HL-60/S4 treated with retinoic acid at 250 ng/mL for 4 days and 3 days (cell line): Measurements from ENCODE around the gene SRSF3.
"Not testable (repeated sequence)": the region's sequence is repeated elsewhere in the genome, so short reads cannot be mapped to it uniquely, and the experiment has no call there.

Experiments
- in situ Hi-C: fragments of 300-500 bp; cut with MboI; formaldehyde crosslinking; loops from 2 replicates; pipeline ENCODE4 v1.7.0; 2022; ENCODE audit warnings: low sequenced_read_pairs

Gene SRSF3

GRCh38 chr6:36574679-36575078 lies 19.5 kb upstream of the SRSF3 start:
- in situ Hi-C loops: no loop called here

- in situ Hi-C loops: no loop called here
These were observed 17.6 kb upstream of the SRSF3 start for GRCh38 chr6:36576578-36576977.

GRCh38 chr6:36577301-36577700 lies 16.9 kb upstream of the SRSF3 start:
- in situ Hi-C loops: no loop called here

GRCh38 chr6:36578030-36578429 lies 16.1 kb upstream of the SRSF3 start:
- in situ Hi-C loops: no loop called here

GRCh38 chr6:36578431-36578830 lies 15.7 kb upstream of the SRSF3 start:
- in situ Hi-C loops: no loop called here

GRCh38 chr6:36580184-36580526 lies 14.0 kb upstream of the SRSF3 start:
- in situ Hi-C loops: no loop called here

GRCh38 chr6:36581716-36582115 lies 12.4 kb upstream of the SRSF3 start:
- in situ Hi-C loops: no loop called here

- in situ Hi-C loops: no loop called here
These were observed 7.6 kb upstream of the SRSF3 start for GRCh38 chr6:36586606-36587005.

GRCh38 chr6:36589025-36589400 lies 5.1 kb upstream of the SRSF3 start:
- in situ Hi-C loops: not testable (repeated sequence)

- in situ Hi-C loops: no loop called here
These were observed 3.9 kb upstream of the SRSF3 start for GRCh38 chr6:36590237-36590636.

GRCh38 chr6:36592221-36592655 lies 1.9 kb upstream of the SRSF3 start:
- in situ Hi-C loops: no loop called here

- in situ Hi-C loops: no loop called here
These were observed 563 bp upstream of the SRSF3 start for GRCh38 chr6:36593569-36594028.

- in situ Hi-C loops: no loop called here
These were observed 868 bp downstream of the SRSF3 start for GRCh38 chr6:36594816-36595643.

- in situ Hi-C loops: no loop called here
These were observed 2.2 kb downstream of the SRSF3 start for GRCh38 chr6:36596356-36596755.

- in situ Hi-C loops: no loop called here
These were observed 3.6 kb downstream of the SRSF3 start for GRCh38 chr6:36597775-36598174.

GRCh38 chr6:36598326-36598725 lies 4.2 kb downstream of the SRSF3 start:
- in situ Hi-C loops: no loop called here

- in situ Hi-C loops: no loop called here
These were observed 4.7 kb downstream of the SRSF3 start for GRCh38 chr6:36598739-36599318.

- in situ Hi-C loops: loop anchor here (25.0 kb wide), 2 partner anchors 413 to 613 kb away; partner anchors contain the start of gene FGD2
These were observed 5.6 kb downstream of the SRSF3 start for GRCh38 chr6:36599791-36600209.

GRCh38 chr6:36600564-36601146 lies 6.5 kb downstream of the SRSF3 start:
- in situ Hi-C loops: loop anchor here (25.0 kb wide), 2 partner anchors 412 to 612 kb away; partner anchors contain the start of gene FGD2

- in situ Hi-C loops: loop anchor here (25.0 kb wide), 2 partner anchors 410 to 610 kb away; partner anchors contain the start of gene FGD2
These were observed 7.7 kb downstream of the SRSF3 start for GRCh38 chr6:36601818-36602217.

GRCh38 chr6:36603222-36604089 lies 9.3 kb downstream of the SRSF3 start:
- in situ Hi-C loops: loop anchor here (25.0 kb wide), 2 partner anchors 409 to 609 kb away; partner anchors contain the start of gene FGD2
